Measurements from ENCODE around the gene SCGB3A1.

Gene SCGB3A1

DNA sequence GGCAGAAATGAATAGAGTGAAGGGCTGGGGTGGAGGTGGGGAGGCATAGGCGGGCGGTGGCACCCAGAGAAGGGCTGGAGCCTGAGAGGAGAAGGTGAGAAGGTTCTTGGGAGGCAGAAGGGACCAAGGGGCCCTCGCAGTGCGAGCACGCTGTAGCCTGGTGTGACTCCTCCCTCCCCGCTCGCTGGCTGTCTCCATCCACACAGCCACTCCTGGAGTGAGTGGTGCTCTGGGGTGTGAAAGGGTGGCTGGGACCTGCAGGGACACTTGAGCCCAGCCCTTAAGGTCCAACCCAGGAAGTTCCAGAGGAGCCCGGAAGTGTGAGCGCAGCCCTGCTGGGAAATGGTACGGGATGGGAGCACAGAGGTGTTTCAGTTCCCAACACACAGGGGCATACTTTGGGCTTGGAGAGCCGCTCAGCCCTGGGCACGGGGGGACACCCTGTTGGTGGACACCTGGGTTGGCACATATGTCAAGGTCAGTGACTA is 9.3 kb upstream of the SCGB3A1 start:
- DNase-seq (ENCODE audit: low read depth): no peak
- H3K4me3 ChIP-seq (ENCODE audit: control insufficient read depth, low read depth, low read length): no peak overlapping the region
- TF ChIP-seq, protein P1, sequence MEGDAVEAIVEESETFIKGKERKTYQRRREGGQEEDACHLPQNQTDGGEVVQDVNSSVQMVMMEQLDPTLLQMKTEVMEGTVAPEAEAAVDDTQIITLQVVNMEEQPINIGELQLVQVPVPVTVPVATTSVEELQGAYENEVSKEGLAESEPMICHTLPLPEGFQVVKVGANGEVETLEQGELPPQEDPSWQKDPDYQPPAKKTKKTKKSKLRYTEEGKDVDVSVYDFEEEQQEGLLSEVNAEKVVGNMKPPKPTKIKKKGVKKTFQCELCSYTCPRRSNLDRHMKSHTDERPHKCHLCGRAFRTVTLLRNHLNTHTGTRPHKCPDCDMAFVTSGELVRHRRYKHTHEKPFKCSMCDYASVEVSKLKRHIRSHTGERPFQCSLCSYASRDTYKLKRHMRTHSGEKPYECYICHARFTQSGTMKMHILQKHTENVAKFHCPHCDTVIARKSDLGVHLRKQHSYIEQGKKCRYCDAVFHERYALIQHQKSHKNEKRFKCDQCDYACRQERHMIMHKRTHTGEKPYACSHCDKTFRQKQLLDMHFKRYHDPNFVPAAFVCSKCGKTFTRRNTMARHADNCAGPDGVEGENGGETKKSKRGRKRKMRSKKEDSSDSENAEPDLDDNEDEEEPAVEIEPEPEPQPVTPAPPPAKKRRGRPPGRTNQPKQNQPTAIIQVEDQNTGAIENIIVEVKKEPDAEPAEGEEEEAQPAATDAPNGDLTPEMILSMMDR (IDR thresholded peaks at IDR 0.05; ENCODE audit: control insufficient read depth, insufficient read depth, low read depth, low read length, missing control alignments): no peak

DNA sequence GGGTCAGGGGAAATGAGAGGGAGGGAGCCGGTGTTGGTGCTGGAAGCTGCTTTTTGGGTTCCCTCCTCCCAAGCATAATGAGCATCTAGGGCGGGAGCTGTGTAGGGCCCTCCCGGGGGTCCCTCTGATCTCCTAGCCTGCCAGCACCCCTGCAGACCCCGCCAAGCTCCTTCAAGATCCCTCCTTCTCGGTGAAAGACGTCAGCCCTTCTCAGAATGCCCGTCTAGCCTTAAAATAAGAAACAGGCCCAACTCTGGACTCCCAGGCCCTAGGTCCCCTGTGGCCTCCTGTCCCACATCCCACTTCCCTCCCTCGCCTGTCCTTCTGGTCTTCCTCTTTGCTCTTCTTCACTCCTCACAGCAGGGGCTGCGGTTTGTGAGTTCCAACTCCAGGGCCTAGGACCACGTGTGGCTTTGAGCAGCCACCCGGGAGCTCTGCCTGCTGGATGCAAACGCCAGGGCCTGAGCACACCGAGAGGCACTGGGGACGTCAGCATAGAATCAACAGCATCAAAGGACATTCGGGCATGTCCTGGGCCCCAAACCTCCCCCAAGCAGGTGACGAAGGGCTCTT is 8.8 kb upstream of the SCGB3A1 start:
- DNase-seq (ENCODE audit: low read depth): no peak
- no peak overlapping the region for H3K4me3 ChIP-seq (ENCODE audit: control insufficient read depth, low read depth, low read length)
- TF ChIP-seq, protein P1 (IDR thresholded peaks at IDR 0.05; ENCODE audit: control insufficient read depth, insufficient read depth, low read depth, low read length, missing control alignments): no peak

DNA sequence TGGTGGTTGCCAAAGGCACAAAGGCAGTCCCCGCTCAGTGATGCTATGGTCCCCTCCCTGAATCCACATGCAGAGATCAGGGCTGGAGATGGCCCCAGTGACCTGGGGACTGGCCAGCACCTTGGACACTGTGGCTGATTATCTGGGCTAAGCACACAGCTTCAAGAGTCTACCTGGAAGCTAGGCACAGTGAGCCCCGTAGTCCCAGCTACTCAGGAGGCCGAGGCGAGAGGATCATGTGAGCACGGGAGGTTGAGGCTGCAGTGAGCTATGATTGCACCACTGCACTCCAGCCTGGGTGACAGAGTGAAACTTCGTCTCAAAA is 8.3 kb upstream of the SCGB3A1 start:
- DNase-seq (ENCODE audit: low read depth): no peak
- TF ChIP-seq, protein P1 (IDR thresholded peaks at IDR 0.05; ENCODE audit: control insufficient read depth, insufficient read depth, low read depth, low read length, missing control alignments): no peak

DNA sequence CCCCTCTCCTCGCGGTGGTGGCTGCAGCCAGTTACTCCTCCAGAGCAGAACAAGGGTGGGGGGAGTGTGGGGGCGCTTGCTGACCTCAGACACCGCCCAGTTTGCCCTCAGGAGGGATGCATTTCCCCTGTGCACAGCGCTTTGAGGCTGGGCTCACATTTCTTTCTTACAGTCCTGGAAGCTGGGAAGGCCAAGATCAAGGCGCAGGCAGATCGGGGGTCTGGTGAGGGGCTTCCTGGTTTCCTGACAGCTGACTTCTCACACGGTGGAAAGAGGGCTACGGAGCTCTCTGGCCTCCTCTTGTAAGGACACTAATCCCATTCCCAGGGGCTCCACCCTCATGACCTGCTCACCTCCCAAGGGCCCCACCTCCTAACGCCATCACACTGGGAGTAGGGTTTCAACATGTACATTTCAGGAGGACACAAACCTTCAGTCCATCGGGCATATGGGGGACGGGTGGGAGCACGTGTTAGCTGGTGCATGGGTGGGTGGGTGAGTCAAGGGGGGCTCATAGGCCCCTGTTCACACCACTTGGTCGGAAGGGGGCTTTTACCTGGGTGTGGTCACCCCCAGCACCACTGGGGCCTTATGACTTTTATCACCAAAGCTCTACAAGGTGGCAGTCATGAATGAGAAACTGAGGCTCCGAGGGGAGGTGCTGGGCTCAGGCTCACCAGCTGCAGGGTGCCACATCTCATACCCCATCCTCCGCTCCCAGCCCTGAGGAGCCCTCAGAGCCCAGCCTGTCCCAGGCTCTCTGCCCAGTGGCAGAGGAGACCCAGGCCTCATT is 7.7 kb upstream of the SCGB3A1 start:
- DNase-seq (ENCODE audit: low read depth): no peak
- H3K4me3 ChIP-seq (ENCODE audit: control insufficient read depth, low read depth, low read length): no peak overlapping the region
- TF ChIP-seq, protein P1 (IDR thresholded peaks at IDR 0.05; ENCODE audit: control insufficient read depth, insufficient read depth, low read depth, low read length, missing control alignments): no peak

More for the DNA sequence above, 8.3 kb upstream of the SCGB3A1 start:
- no peak overlapping the region for H3K4me3 ChIP-seq (ENCODE audit: control insufficient read depth, low read depth, low read length)

DNA sequence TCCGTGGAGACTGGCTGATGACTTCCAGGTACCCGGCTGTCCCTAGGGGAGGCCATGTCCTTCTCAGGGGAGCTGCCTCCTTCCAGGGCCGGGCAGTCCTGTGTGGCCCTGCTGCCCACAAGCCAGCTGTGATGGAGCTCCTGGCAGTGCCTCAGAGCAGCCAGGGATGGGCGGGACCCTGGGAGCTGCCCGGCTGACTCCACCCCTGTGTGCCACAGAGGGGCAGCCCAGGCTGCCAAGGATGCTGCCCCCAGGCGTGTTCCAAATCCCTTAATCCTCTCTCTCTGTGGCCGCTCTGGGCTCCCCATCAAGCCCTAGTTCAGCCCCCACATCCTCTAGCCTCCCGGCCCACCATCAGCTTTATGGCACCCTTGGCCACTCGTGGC is 7.0 kb upstream of the SCGB3A1 start:
- TF ChIP-seq, protein P1 (IDR thresholded peaks at IDR 0.05; ENCODE audit: control insufficient read depth, insufficient read depth, low read depth, low read length, missing control alignments): no peak
- DNase-seq (ENCODE audit: low read depth): no peak

DNA sequence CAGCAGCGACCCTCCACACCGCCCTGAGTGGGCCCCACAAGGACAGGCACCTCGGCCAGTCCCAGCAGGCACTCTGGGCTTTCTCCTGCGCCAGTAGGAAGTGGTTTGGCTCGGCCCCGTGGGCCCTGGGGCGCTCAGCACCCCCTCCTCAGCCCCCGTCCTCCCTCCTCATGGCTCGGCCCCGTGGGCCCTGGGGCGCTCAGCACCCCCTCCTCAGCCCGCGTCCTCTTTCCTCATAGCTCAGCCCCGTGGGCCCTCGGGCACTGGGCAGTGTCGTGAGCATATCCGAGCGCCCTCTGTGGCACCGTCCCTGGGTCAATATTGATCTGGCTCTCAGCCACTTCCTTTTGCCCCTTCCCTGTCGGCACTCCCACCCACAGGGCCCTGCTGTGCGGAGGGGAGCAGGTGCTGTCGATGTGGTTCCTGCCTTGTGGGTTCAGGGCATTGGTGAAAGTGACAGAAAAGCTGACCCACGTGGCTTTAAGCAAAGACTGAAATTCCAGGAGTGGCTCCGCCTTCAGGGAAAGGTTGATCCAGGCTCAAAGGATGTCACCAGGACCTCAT is 5.5 kb upstream of the SCGB3A1 start:
- no peak for DNase-seq (ENCODE audit: low read depth)
- H3K4me3 ChIP-seq (ENCODE audit: control insufficient read depth, low read depth, low read length): no peak overlapping the region
- TF ChIP-seq, protein P1 (IDR thresholded peaks at IDR 0.05; ENCODE audit: control insufficient read depth, insufficient read depth, low read depth, low read length, missing control alignments): no peak

More for the DNA sequence above, 7.0 kb upstream of the SCGB3A1 start:
- no peak overlapping the region for H3K4me3 ChIP-seq (ENCODE audit: control insufficient read depth, low read depth, low read length)

All from AG09309 (cell line).